Effector memory CD4-positive, alpha-beta T cell (primary cell): ENCODE results near the gene PGM2.
A peak's percentile ranks its signal among the peaks of the same experiment; 100 is the strongest.

Source experiments
- DNase-seq, 3 donors: peaks; one replicate each; pipeline ENCODE4 v3.0.0-alpha.2; 2020
- H3K27ac ChIP-seq: 2 replicates; pipeline ENCODE4 v1.7.0; 2013; ENCODE audit warnings: mild to moderate bottlenecking, low read length, moderate library complexity; ENCODE audit not compliant: insufficient read depth, poor library complexity, severe bottlenecking
- H3K27me3 ChIP-seq: replicated peaks from 2 replicates; pipeline ENCODE4 v1.7.0; 2013; ENCODE audit warnings: mild to moderate bottlenecking, low read length; ENCODE audit not compliant: insufficient read depth, control insufficient read depth, poor library complexity, severe bottlenecking
- H3K36me3 ChIP-seq: 2 replicates; pipeline ENCODE4 v1.7.0; 2013; ENCODE audit warnings: mild to moderate bottlenecking, low read length, moderate library complexity; ENCODE audit not compliant: control insufficient read depth, insufficient read depth
- H3K4me1 ChIP-seq: 2 replicates; pipeline ENCODE4 v1.7.0; 2013; ENCODE audit warnings: low read length, mild to moderate bottlenecking; ENCODE audit not compliant: control insufficient read depth, insufficient read depth, poor library complexity, severe bottlenecking
- H3K4me3 ChIP-seq: 2 replicates; pipeline ENCODE4 v1.7.0; 2013; ENCODE audit warnings: low read length, low read depth, mild to moderate bottlenecking; ENCODE audit not compliant: insufficient read depth, poor library complexity, severe bottlenecking
- H3K9me3 ChIP-seq: 2 replicates; pipeline ENCODE4 v1.7.0; 2013; ENCODE audit warnings: mild to moderate bottlenecking, low read length, moderate library complexity; ENCODE audit not compliant: control insufficient read depth

Gene PGM2

GRCh38 chr4:37795581-37796195 is 30.8 kb upstream of the PGM2 start:
- H3K4me1 ChIP-seq = no peaks in the 10 kb centered on the region
- no peaks in the 10 kb centered on the region for H3K9me3 ChIP-seq
- H3K27ac ChIP-seq = no peak overlapping the region
- no peaks in the 10 kb centered on the region for H3K36me3 ChIP-seq
- DNase-seq = no peak
- no peaks in the 10 kb centered on the region for H3K27me3 ChIP-seq
- no peak overlapping the region for H3K4me3 ChIP-seq

GRCh38 chr4:37797374-37797773 is 29.1 kb upstream of the PGM2 start:
- Histone ChIP-seq H3K9me3 (no peaks in the 10 kb centered on the region), H3K27ac (no peak overlapping the region), H3K4me3 (no peak overlapping the region), H3K36me3 (no peaks in the 10 kb centered on the region), H3K27me3 (no peaks in the 10 kb centered on the region), H3K4me1 (no peaks in the 10 kb centered on the region)
- no peak for DNase-seq

GRCh38 chr4:37797923-37798322 is 28.6 kb upstream of the PGM2 start:
- Histone ChIP-seq H3K9me3 (no peaks in the 10 kb centered on the region), H3K4me1 (no peaks in the 10 kb centered on the region), H3K27me3 (no peaks in the 10 kb centered on the region), H3K36me3 (no peaks in the 10 kb centered on the region), H3K4me3 (no peak overlapping the region), H3K27ac (no peak overlapping the region)
- DNase-seq = no peak

GRCh38 chr4:37798616-37799015 is 27.9 kb upstream of the PGM2 start:
- no peak for DNase-seq
- H3K36me3 ChIP-seq = no peaks in the 10 kb centered on the region
- no peak overlapping the region for H3K4me3 ChIP-seq
- no peak overlapping the region for H3K27ac ChIP-seq
- H3K9me3 ChIP-seq = no peaks in the 10 kb centered on the region
- H3K4me1 ChIP-seq = no peaks in the 10 kb centered on the region
- H3K27me3 ChIP-seq = no peaks in the 10 kb centered on the region

GRCh38 chr4:37799941-37800554 is 26.4 kb upstream of the PGM2 start:
- Histone ChIP-seq H3K27me3 (no peaks in the 10 kb centered on the region), H3K36me3 (no peaks in the 10 kb centered on the region), H3K4me1 (no peaks in the 10 kb centered on the region), H3K4me3 (no peak overlapping the region), H3K27ac (no peak overlapping the region), H3K9me3 (no peaks in the 10 kb centered on the region)
- DNase-seq = no peak

GRCh38 chr4:37802068-37802666 is 24.3 kb upstream of the PGM2 start:
- Histone ChIP-seq H3K27me3 (no peaks in the 10 kb centered on the region), H3K4me3 (no peak overlapping the region), H3K9me3 (no peaks in the 10 kb centered on the region), H3K36me3 (no peaks in the 10 kb centered on the region), H3K27ac (no peak overlapping the region), H3K4me1 (no peaks in the 10 kb centered on the region)
- DNase-seq = no peak

GRCh38 chr4:37803348-37803973 is 23.0 kb upstream of the PGM2 start:
- H3K27me3 ChIP-seq = no peaks in the 10 kb centered on the region
- no peak for DNase-seq
- no peaks in the 10 kb centered on the region for H3K4me1 ChIP-seq
- H3K27ac ChIP-seq = no peak overlapping the region
- no peak overlapping the region for H3K4me3 ChIP-seq
- no peaks in the 10 kb centered on the region for H3K9me3 ChIP-seq
- H3K36me3 ChIP-seq = no peaks in the 10 kb centered on the region

- DNase-seq = no peak
- H3K9me3 ChIP-seq = no peaks in the 10 kb centered on the region
- H3K4me1 ChIP-seq = no peaks in the 10 kb centered on the region
- H3K27me3 ChIP-seq = no peaks in the 10 kb centered on the region
- H3K4me3 ChIP-seq = no peak overlapping the region
- H3K27ac ChIP-seq = no peak overlapping the region
- H3K36me3 ChIP-seq = no peaks in the 10 kb centered on the region
These were observed 21.4 kb upstream of the PGM2 start for GRCh38 chr4:37805091-37805490.

- Histone ChIP-seq H3K4me3 (no peak overlapping the region), H3K27ac (no peak overlapping the region), H3K9me3 (no peaks in the 10 kb centered on the region), H3K36me3 (no peaks in the 10 kb centered on the region), H3K27me3 (no peaks in the 10 kb centered on the region), H3K4me1 (peaks cover 16% of the 10 kb centered on the region)
- no peak for DNase-seq
These were observed 13.8 kb upstream of the PGM2 start for GRCh38 chr4:37812713-37813112.

- Histone ChIP-seq H3K4me1 (peaks cover 16% of the 10 kb centered on the region), H3K27ac (peak overlapping the region; percentile 13), H3K36me3 (no peaks in the 10 kb centered on the region), H3K27me3 (no peaks in the 10 kb centered on the region), H3K4me3 (no peak overlapping the region), H3K9me3 (no peaks in the 10 kb centered on the region)
- DNase-seq = no peak
These were observed 10.9 kb upstream of the PGM2 start for GRCh38 chr4:37815591-37815990.
